ENCODE results near the gene RNF217.

GRCh38 chr6:125138083-125138482 is 175.8 kb downstream of the RNF217 start:
- TF ChIP-seq POLR2A (IDR thresholded peaks at IDR 0.05) (no peak), CTCF (IDR thresholded peaks at IDR 0.05) (no peak)

All from transverse colon (tissue), 3 donors.